ENCODE measurements around the gene ADAM19. TPM values are rescaled to one million over a fixed set of nuclear protein-coding genes. Genes with fewer than 3 reads are reported as not detected.

The ADAM19 gene
- total and polyA plus RNA-seq, 7 experiments from 2014 or later, result 0.10 to 410 (median 0.86) TPM

- ATAC-seq (no peak), DNase-seq (no peak)
- Mint-ChIP-seq H3K9me3 (peaks cover 0 to 4% (median 0%) of the 10 kb centered on the region in 11 donors), H3K36me3 (peaks cover 0 to 30% (median 0%) of the 10 kb centered on the region in 5 donors), H3K4me3 (no peak overlapping the region), H3K27ac (no peak overlapping the region), H3K4me1 (peaks cover 0 to 36% (median 0%) of the 10 kb centered on the region in 7 donors), H3K27me3 (peaks cover 0 to 14% (median 0%) of the 10 kb centered on the region in 5 donors)
- no peaks in the 10 kb centered on the region for H3K36me3 ChIP-seq (ENCODE audit: control insufficient read depth in 2 of 3, insufficient read depth in 3 of 3, low read length in 3 of 3)
- ChIA-PET POLR2A (no interaction called here), CTCF (interaction anchor here (0.6 kb wide), 1 partner anchor 729 kb away, joined by 3 read pairs; no protein-coding TSS in a partner anchor)
- no peaks in the 10 kb centered on the region for H3K4me1 ChIP-seq (ENCODE audit: control insufficient read depth in 2 of 2, insufficient read depth in 2 of 2, low read length in 2 of 2)
- no peaks in the 10 kb centered on the region for H3K27me3 ChIP-seq (ENCODE audit: control insufficient read depth in 2 of 2, insufficient read depth in 2 of 2, low read length in 2 of 2)
- H3K27ac ChIP-seq (ENCODE audit: low read depth, low read length), result no peak overlapping the region
- no peak overlapping the region for H3K4me3 ChIP-seq (ENCODE audit: low read length)
- H3K9me3 ChIP-seq (ENCODE audit: control insufficient read depth in 2 of 3, low read length in 3 of 3), result no peaks in the 10 kb centered on the region
- intact Hi-C loops (cut with micrococcal nuclease), result no loop called here
Measured at GRCh38 chr5:157468293-157468965, 107.1 kb downstream of the ADAM19 start.

- Mint-ChIP-seq H3K4me1 (peaks cover 0 to 37% (median 7%) of the 10 kb centered on the region in 7 donors), H3K27me3 (peaks cover 11 to 33% (median 20%) of the 10 kb centered on the region in 5 donors), H3K27ac (peak overlapping the region in 1 of 9 donors; percentile 54), H3K36me3 (peaks cover 0 to 12% (median 0%) of the 10 kb centered on the region in 5 donors), H3K9me3 (no peaks in the 10 kb centered on the region), H3K4me3 (peak overlapping the region in 1 of 10 donors; percentile 33)
- H3K27ac ChIP-seq (ENCODE audit: low read depth, low read length), result no peak overlapping the region
- ATAC-seq, result peak; percentile 80
- no peaks in the 10 kb centered on the region for H3K27me3 ChIP-seq (ENCODE audit: control insufficient read depth in 2 of 2, insufficient read depth in 2 of 2, low read length in 2 of 2)
- POLR2A ChIA-PET, result no interaction called here
- CTCF ChIA-PET, result no interaction called here
- intact Hi-C loops (cut with micrococcal nuclease), result loop anchor here in 1 of 2 donors (2.0 kb wide), 1 partner anchor 16 kb away; no protein-coding TSS in a partner anchor
- H3K36me3 ChIP-seq (ENCODE audit: control insufficient read depth in 2 of 3, insufficient read depth in 3 of 3, low read length in 3 of 3), result no peaks in the 10 kb centered on the region
- H3K4me1 ChIP-seq (ENCODE audit: control insufficient read depth in 2 of 2, insufficient read depth in 2 of 2, low read length in 2 of 2), result no peaks in the 10 kb centered on the region
- peak in 1 of 9 donors; percentile 56 for DNase-seq
- no peak overlapping the region for H3K4me3 ChIP-seq (ENCODE audit: low read length)
- no peaks in the 10 kb centered on the region for H3K9me3 ChIP-seq (ENCODE audit: control insufficient read depth in 2 of 3, low read length in 3 of 3)
Measured at GRCh38 chr5:157464519-157465171, 110.9 kb downstream of the ADAM19 start.

DNA sequence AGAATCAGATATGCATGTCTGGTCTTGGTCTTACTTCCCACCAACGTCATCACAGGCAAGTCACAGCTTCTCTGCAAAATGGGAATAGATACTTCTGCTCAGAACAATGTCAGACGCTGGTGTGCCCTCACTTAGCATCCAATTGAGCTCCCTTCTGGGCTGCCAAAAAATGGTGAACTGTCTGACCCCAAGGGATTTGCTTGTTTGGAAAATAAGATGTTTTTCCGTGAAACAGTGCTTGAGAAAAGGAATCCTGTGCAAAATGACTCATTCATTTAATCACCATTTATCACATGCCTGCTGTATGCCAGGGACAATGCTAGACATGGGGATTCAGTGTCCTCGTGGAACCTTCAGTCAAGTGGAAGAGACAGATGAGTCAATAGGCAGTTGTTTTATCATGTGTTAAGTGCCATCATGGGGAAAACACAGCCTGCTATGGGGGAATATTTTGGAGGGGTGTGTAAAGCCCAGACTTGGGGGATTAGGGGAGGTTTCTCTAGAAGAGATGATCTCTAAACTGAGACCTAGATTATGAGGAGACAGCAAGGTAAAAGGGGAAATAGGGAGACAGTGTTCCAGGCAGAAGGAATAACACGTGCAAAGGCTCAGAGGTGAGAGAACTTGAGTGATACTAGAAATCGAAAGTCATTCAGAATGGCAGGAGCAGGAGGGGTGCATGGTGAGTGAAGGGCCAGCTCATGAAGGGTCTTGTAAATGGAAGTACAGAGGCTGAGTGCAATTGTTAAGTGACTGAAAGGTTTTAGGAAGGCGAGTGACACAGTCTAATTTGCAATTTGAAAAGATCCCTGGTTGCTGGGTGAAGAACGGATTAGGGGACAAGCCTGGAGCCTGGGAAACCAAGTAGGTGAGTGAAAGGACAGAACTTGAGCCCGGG is 111.7 kb downstream of the ADAM19 start:
- DNase-seq, result no peak
- Mint-ChIP-seq H3K9me3 (no peaks in the 10 kb centered on the region), H3K4me3 (peak overlapping the region in 1 of 10 donors; percentile 33), H3K27me3 (peaks cover 18 to 41% (median 24%) of the 10 kb centered on the region in 5 donors), H3K4me1 (peaks cover 0 to 40% (median 11%) of the 10 kb centered on the region in 7 donors), H3K27ac (peak overlapping the region in 1 of 9 donors; percentile 35), H3K36me3 (peaks cover 0 to 12% (median 0%) of the 10 kb centered on the region in 5 donors)
- Histone ChIP-seq H3K27ac (ENCODE audit: low read depth, low read length) (no peak overlapping the region), H3K9me3 (ENCODE audit: control insufficient read depth in 2 of 3, low read length in 3 of 3) (no peaks in the 10 kb centered on the region), H3K4me3 (ENCODE audit: low read length) (no peak overlapping the region), H3K4me1 (ENCODE audit: control insufficient read depth in 2 of 2, insufficient read depth in 2 of 2, low read length in 2 of 2) (no peaks in the 10 kb centered on the region), H3K36me3 (ENCODE audit: control insufficient read depth in 2 of 3, insufficient read depth in 3 of 3, low read length in 3 of 3) (no peaks in the 10 kb centered on the region), H3K27me3 (ENCODE audit: control insufficient read depth in 2 of 2, insufficient read depth in 2 of 2, low read length in 2 of 2) (no peaks in the 10 kb centered on the region)
- no peak for ATAC-seq
- POLR2A ChIA-PET, result no interaction called here
- intact Hi-C loops (cut with micrococcal nuclease), result loop anchor here in 1 of 2 donors (2.0 kb wide), 1 partner anchor 15 kb away; no protein-coding TSS in a partner anchor
- CTCF ChIA-PET, result no interaction called here

DNA sequence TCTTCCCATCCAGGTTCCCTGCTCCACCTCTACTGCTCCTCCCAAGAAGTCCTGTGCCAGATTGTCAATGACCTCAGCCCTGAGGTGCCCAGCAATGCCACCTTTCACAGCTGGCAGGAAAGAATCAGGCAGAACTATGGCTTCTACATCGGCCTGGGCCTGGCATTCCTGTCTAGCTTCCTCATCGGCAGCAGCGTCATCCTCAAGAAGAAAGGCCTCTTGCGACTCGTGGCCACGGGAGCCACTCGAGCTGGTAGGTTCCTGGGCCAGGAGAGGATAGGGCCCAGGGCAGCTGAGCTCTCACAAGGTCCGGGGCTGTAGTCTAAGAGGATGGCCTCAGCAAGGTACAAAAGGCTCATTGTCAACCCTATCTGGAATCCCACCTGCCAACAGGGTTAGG is 112.5 kb downstream of the ADAM19 start:
- Histone ChIP-seq H3K27me3 (ENCODE audit: control insufficient read depth in 2 of 2, insufficient read depth in 2 of 2, low read length in 2 of 2) (no peaks in the 10 kb centered on the region), H3K4me1 (ENCODE audit: control insufficient read depth in 2 of 2, insufficient read depth in 2 of 2, low read length in 2 of 2) (no peaks in the 10 kb centered on the region), H3K9me3 (ENCODE audit: control insufficient read depth in 2 of 3, low read length in 3 of 3) (no peaks in the 10 kb centered on the region), H3K36me3 (ENCODE audit: control insufficient read depth in 2 of 3, insufficient read depth in 3 of 3, low read length in 3 of 3) (no peaks in the 10 kb centered on the region), H3K4me3 (ENCODE audit: low read length) (no peak overlapping the region), H3K27ac (ENCODE audit: low read depth, low read length) (no peak overlapping the region)
- Mint-ChIP-seq H3K4me3 (no peak overlapping the region), H3K4me1 (peaks cover 0 to 40% (median 11%) of the 10 kb centered on the region in 7 donors), H3K27ac (no peak overlapping the region), H3K27me3 (peaks cover 19 to 42% (median 29%) of the 10 kb centered on the region in 5 donors), H3K9me3 (no peaks in the 10 kb centered on the region), H3K36me3 (peaks cover 0 to 12% (median 0%) of the 10 kb centered on the region in 5 donors)
- intact Hi-C loops (cut with micrococcal nuclease), result no loop called here
- CTCF ChIA-PET, result no interaction called here
- POLR2A ChIA-PET, result no interaction called here
- DNase-seq (no peak), ATAC-seq (no peak)

DNA sequence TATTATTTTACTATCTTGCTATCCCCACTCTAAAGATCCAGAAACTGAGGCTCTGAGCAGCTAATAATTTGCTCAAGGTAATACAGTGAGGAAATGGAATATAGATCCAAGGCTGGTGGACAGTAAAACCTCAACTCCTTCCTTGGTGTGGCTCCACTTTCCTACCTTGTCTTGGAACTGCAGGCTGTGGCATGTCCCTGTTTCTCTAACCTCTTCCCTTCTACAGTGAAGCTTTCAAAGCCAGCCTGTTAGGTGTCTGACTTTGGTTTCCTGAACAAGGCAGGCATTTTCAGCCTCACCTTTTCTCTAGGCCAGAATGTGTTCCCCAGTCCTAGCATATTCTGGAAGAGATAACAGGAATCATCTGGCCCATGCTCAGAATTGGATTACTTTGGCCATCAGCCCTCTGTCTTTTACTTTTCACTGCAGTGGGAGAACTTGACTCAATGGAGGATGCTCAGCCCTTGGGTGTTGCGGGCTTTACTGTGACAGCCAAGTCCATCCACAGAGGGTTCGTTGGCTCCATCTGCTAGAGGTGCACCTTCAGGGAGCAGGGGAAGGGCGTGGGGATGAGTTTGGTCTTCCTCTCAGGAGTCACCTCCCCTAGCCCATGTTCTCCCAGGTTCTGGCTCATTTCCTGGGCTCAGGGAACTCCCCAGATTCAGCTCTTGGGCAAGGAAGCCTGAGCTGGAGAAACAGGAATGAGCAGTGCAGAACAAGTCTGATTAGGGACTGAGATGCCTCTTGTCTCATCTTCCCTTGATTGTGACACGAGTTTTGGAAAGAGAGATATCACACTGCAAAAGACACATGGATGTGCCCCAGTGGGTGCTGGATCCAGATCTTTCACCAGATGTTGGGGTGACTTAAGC is 114.4 kb downstream of the ADAM19 start:
- CTCF ChIA-PET, result interaction anchor here (0.6 kb wide), 1 partner anchor 476 kb away, joined by 4 read pairs; no protein-coding TSS in a partner anchor
- Mint-ChIP-seq H3K36me3 (peaks cover 0 to 8% (median 0%) of the 10 kb centered on the region in 5 donors), H3K27ac (no peak overlapping the region), H3K9me3 (no peaks in the 10 kb centered on the region), H3K4me3 (peak overlapping the region in 8 of 10 donors; percentile 44 to 79 (median 63)), H3K4me1 (peaks cover 0 to 40% (median 11%) of the 10 kb centered on the region in 7 donors), H3K27me3 (peaks cover 19 to 42% (median 33%) of the 10 kb centered on the region in 5 donors)
- Histone ChIP-seq H3K36me3 (ENCODE audit: control insufficient read depth in 2 of 3, insufficient read depth in 3 of 3, low read length in 3 of 3) (no peaks in the 10 kb centered on the region), H3K4me3 (ENCODE audit: low read length) (no peak overlapping the region), H3K27me3 (ENCODE audit: control insufficient read depth in 2 of 2, insufficient read depth in 2 of 2, low read length in 2 of 2) (no peaks in the 10 kb centered on the region), H3K27ac (ENCODE audit: low read depth, low read length) (no peak overlapping the region), H3K4me1 (ENCODE audit: control insufficient read depth in 2 of 2, insufficient read depth in 2 of 2, low read length in 2 of 2) (no peaks in the 10 kb centered on the region), H3K9me3 (ENCODE audit: control insufficient read depth in 2 of 3, low read length in 3 of 3) (no peaks in the 10 kb centered on the region)
- POLR2A ChIA-PET, result no interaction called here
- intact Hi-C loops (cut with micrococcal nuclease), result no loop called here
- ATAC-seq, result no peak
- DNase-seq, result no peak
